ENCODE data around the gene PDE8A. TPM values are rescaled to one million over a fixed set of nuclear protein-coding genes. Genes with fewer than 3 reads are reported as not detected.

PDE8A gene, protein sequence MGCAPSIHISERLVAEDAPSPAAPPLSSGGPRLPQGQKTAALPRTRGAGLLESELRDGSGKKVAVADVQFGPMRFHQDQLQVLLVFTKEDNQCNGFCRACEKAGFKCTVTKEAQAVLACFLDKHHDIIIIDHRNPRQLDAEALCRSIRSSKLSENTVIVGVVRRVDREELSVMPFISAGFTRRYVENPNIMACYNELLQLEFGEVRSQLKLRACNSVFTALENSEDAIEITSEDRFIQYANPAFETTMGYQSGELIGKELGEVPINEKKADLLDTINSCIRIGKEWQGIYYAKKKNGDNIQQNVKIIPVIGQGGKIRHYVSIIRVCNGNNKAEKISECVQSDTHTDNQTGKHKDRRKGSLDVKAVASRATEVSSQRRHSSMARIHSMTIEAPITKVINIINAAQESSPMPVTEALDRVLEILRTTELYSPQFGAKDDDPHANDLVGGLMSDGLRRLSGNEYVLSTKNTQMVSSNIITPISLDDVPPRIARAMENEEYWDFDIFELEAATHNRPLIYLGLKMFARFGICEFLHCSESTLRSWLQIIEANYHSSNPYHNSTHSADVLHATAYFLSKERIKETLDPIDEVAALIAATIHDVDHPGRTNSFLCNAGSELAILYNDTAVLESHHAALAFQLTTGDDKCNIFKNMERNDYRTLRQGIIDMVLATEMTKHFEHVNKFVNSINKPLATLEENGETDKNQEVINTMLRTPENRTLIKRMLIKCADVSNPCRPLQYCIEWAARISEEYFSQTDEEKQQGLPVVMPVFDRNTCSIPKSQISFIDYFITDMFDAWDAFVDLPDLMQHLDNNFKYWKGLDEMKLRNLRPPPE
- 10 to 100 TPM; 16.9 to 17.9 (median 17.8) TPM for total RNA-seq

- DNase-seq, result no peak
- Mint-ChIP-seq H3K9me3 (no peaks in the 10 kb centered on the region), H3K4me1 (ENCODE audit: low read depth) (peaks cover 50% of the 10 kb centered on the region), H3K4me3 (peak within 1 kb of the TSS; percentile 96), H3K27me3 (ENCODE audit: low read depth) (no peaks in the 10 kb centered on the region), H3K36me3 (ENCODE audit: insufficient read depth) (no peaks in the 10 kb centered on the region)
- ATAC-seq, result peak; percentile 17
These were observed at the start of gene PDE8A for GRCh38 chr15:84981711-84982300. Gene PDE8A, plus strand, starts transcription at chr15:84981856. Its CDS starts 307 bp downstream, at chr15:84982163.

DNA sequence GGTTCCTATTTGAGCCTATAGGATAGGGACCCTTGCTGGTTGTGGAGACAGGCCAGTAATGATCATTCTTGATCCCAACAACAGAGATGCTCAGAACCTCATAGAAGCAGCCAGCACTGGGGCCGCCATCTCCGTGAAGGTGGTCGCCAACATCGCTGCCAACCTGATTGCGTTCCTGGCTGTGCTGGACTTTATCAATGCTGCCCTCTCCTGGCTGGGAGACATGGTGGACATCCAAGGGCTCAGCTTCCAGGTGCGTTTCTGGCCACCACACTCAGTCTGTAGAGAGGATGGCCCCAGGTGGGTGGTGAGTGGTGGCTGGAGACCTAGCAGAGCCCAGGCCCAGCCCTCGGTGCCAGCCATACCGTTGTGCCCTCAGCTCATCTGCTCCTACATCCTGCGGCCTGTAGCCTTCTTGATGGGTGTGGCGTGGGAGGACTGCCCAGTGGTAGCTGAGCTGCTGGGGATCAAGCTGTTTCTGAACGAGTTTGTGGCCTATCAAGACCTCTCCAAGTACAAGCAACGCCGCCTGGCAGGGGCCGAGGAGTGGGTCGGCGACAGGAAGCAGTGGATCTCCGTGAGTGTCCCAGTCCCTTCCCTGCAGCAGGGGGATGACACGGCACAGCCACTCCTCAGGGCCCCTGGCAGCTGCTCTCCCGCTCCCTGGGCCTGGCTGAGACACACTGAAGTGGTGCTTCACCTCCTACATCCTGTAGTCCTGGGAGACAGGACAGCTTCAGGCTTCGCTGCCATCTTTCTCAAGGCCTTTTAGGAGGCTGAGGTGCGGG, 46.5 kb upstream of the PDE8A start:
- H3K4me1 Mint-ChIP-seq (ENCODE audit: low read depth), result peaks cover 3% of the 10 kb centered on the region
- DNase-seq (no peak), ATAC-seq (no peak)
- peaks cover 3% of the 10 kb centered on the region for H3K27me3 Mint-ChIP-seq (ENCODE audit: low read depth)
- H3K36me3 Mint-ChIP-seq (ENCODE audit: insufficient read depth), result no peaks in the 10 kb centered on the region
- no peaks in the 10 kb centered on the region for H3K9me3 Mint-ChIP-seq
- no peak overlapping the region for H3K4me3 Mint-ChIP-seq

DNA sequence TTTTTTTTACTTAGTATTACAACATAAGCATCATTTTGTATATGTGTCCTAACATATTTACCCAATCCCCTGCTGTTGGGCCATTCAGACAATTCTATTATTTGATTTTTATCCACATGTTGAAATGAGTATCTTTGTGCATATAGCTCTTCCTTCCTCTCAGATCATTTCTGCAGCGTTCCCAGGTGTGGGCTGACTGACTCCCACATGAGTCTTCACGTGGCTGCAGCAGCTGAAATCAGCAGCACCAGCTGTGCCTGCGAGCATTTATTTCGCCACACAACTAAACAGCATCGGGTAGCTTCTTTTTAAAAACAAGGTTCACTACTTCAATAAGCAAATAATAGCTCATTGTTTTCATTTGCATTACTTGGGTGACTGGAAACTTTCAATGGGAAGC, 44.5 kb upstream of the PDE8A start:
- H3K36me3 Mint-ChIP-seq (ENCODE audit: insufficient read depth), result no peaks in the 10 kb centered on the region
- H3K9me3 Mint-ChIP-seq, result no peaks in the 10 kb centered on the region
- peaks cover 3% of the 10 kb centered on the region for H3K27me3 Mint-ChIP-seq (ENCODE audit: low read depth)
- DNase-seq (no peak), ATAC-seq (no peak)
- H3K4me3 Mint-ChIP-seq, result no peak overlapping the region
- H3K4me1 Mint-ChIP-seq (ENCODE audit: low read depth), result peaks cover 3% of the 10 kb centered on the region

DNA sequence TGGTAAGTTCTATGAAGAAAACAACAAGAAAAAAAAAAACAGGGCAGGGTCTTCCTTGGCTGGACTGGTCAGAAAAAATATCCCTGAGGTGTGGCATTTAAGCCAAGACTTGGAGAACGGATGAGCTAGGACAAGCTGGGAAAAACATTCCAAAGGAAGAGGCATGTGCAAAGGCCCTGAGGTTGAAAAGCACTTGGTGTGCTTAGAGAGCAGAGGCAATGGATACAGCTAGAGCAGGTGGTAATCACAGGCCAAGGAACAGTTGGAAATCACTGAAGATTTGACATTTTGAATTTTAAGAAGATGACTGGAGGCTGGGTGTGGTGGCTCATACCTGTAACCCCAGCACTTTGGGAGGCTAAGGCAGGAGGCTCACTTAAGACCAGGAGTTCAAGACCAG, 42.9 kb upstream of the PDE8A start:
- no peak for ATAC-seq
- no peak overlapping the region for H3K4me3 Mint-ChIP-seq
- no peaks in the 10 kb centered on the region for H3K36me3 Mint-ChIP-seq (ENCODE audit: insufficient read depth)
- no peak for DNase-seq
- peaks cover 3% of the 10 kb centered on the region for H3K4me1 Mint-ChIP-seq (ENCODE audit: low read depth)
- H3K9me3 Mint-ChIP-seq, result no peaks in the 10 kb centered on the region
- peaks cover 3% of the 10 kb centered on the region for H3K27me3 Mint-ChIP-seq (ENCODE audit: low read depth)

DNA sequence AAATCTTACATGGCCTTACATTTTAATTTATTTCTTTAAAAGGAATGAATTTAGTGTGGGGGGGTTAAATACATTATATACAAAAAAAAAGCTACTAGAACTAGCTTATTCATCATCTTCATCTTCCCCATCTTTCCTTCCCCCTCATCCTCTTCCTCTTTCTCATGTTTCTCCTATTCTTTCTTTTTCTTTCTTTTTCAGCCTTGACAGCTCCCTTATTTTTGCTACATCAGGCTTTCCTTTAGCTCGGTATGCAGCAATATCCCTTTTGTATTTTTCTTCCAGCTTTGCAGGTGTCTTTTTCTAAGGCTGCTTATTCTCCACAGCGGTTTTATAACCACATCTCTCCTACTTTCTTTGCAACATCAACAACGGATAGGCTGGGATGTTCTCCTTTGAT, 41.3 kb upstream of the PDE8A start:
- DNase-seq, result no peak
- H3K36me3 Mint-ChIP-seq (ENCODE audit: insufficient read depth), result no peaks in the 10 kb centered on the region
- H3K4me3 Mint-ChIP-seq, result no peak overlapping the region
- H3K4me1 Mint-ChIP-seq (ENCODE audit: low read depth), result peaks cover 3% of the 10 kb centered on the region
- peaks cover 3% of the 10 kb centered on the region for H3K27me3 Mint-ChIP-seq (ENCODE audit: low read depth)
- H3K9me3 Mint-ChIP-seq, result no peaks in the 10 kb centered on the region
- ATAC-seq, result no peak

DNA sequence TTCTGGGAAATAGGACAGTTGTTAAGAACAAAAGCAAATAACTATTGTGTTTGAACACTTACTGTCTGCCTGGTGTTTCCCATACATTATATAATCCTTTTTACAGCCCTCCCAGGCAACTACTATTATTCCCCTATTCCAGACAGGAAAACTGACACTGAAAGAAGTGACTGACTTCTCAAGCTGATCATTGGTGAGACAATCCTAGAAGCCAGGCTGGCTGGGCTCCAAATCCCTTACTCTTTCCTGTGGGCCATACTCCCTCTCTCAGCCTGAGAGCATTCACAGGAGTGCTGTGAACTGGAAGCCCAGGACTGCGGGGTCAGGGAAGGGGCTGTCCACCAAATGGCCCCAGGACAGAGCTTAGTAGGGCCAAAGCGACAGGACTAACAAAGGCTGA, 39.2 kb upstream of the PDE8A start:
- no peaks in the 10 kb centered on the region for H3K27me3 Mint-ChIP-seq (ENCODE audit: low read depth)
- no peaks in the 10 kb centered on the region for H3K36me3 Mint-ChIP-seq (ENCODE audit: insufficient read depth)
- H3K4me3 Mint-ChIP-seq, result no peak overlapping the region
- H3K4me1 Mint-ChIP-seq (ENCODE audit: low read depth), result no peaks in the 10 kb centered on the region
- ATAC-seq (no peak), DNase-seq (no peak)
- H3K9me3 Mint-ChIP-seq, result no peaks in the 10 kb centered on the region

GRCh38 chr15:84944311-84944710, 37.3 kb upstream of the PDE8A start:
- no peak for DNase-seq
- no peak for ATAC-seq
- H3K4me3 Mint-ChIP-seq, result no peak overlapping the region
- no peaks in the 10 kb centered on the region for H3K9me3 Mint-ChIP-seq
- H3K36me3 Mint-ChIP-seq (ENCODE audit: insufficient read depth), result no peaks in the 10 kb centered on the region
- H3K4me1 Mint-ChIP-seq (ENCODE audit: low read depth), result no peaks in the 10 kb centered on the region
- no peaks in the 10 kb centered on the region for H3K27me3 Mint-ChIP-seq (ENCODE audit: low read depth)

- H3K4me3 Mint-ChIP-seq, result no peak overlapping the region
- no peaks in the 10 kb centered on the region for H3K9me3 Mint-ChIP-seq
- ATAC-seq (no peak), DNase-seq (no peak)
- H3K4me1 Mint-ChIP-seq (ENCODE audit: low read depth), result no peaks in the 10 kb centered on the region
- no peaks in the 10 kb centered on the region for H3K36me3 Mint-ChIP-seq (ENCODE audit: insufficient read depth)
- H3K27me3 Mint-ChIP-seq (ENCODE audit: low read depth), result no peaks in the 10 kb centered on the region
These were observed 36.8 kb upstream of the PDE8A start for GRCh38 chr15:84944861-84945260.

GRCh38 chr15:84946772-84947489, 34.7 kb upstream of the PDE8A start:
- Mint-ChIP-seq H3K9me3 (no peaks in the 10 kb centered on the region), H3K4me1 (ENCODE audit: low read depth) (no peaks in the 10 kb centered on the region), H3K36me3 (ENCODE audit: insufficient read depth) (no peaks in the 10 kb centered on the region), H3K27me3 (ENCODE audit: low read depth) (peaks cover 2% of the 10 kb centered on the region), H3K4me3 (no peak overlapping the region)
- no peak for DNase-seq
- no peak for ATAC-seq

GRCh38 chr15:84947947-84948830, 33.5 kb upstream of the PDE8A start:
- no peaks in the 10 kb centered on the region for H3K36me3 Mint-ChIP-seq (ENCODE audit: insufficient read depth)
- H3K4me3 Mint-ChIP-seq, result no peak overlapping the region
- H3K9me3 Mint-ChIP-seq, result no peaks in the 10 kb centered on the region
- DNase-seq (no peak), ATAC-seq (no peak)
- H3K4me1 Mint-ChIP-seq (ENCODE audit: low read depth), result no peaks in the 10 kb centered on the region
- H3K27me3 Mint-ChIP-seq (ENCODE audit: low read depth), result peaks cover 2% of the 10 kb centered on the region

- Mint-ChIP-seq H3K36me3 (ENCODE audit: insufficient read depth) (no peaks in the 10 kb centered on the region), H3K9me3 (no peaks in the 10 kb centered on the region), H3K4me1 (ENCODE audit: low read depth) (no peaks in the 10 kb centered on the region), H3K4me3 (no peak overlapping the region), H3K27me3 (ENCODE audit: low read depth) (peaks cover 2% of the 10 kb centered on the region)
- ATAC-seq (no peak), DNase-seq (no peak)
These were observed 32.6 kb upstream of the PDE8A start for GRCh38 chr15:84949043-84949442.

DNA sequence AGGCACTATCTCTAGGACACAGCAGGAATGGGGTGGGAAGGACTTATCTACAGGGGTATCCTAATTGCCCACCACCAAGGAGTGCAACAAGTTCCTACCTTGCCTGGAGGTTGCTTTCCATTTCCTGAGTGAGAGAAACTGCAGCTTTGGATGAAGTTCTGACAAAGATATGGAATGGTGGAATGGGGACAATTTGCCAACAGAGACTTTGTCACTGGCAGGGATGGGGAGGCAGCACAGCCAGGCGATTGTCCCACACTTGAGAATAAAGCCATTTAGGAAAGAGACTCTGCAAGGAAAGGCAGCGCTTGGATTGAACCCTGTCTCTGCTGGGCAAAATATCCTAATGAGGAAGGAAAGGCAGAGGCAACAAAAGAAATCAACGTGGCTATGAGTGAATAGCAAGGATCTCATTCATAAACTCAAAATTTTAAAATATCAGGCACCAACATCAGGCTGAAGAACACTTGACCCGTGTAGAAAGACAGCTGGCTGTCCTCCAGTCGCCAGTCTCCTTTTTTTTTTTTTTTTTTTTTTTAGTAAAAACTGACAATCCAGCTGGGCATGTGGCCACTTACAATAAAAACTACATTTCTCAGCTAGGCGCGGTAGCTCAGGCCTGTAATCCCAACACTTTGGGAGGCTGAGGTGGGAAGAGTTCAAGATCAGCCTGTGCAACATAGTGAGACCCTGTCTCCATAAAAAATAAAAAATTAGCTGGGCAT, 31.6 kb upstream of the PDE8A start:
- peaks cover 2% of the 10 kb centered on the region for H3K27me3 Mint-ChIP-seq (ENCODE audit: low read depth)

More for the DNA sequence above, 31.6 kb upstream of the PDE8A start:
- DNase-seq, result no peak
- no peak for ATAC-seq
- no peak overlapping the region for H3K4me3 Mint-ChIP-seq
- H3K4me1 Mint-ChIP-seq (ENCODE audit: low read depth), result no peaks in the 10 kb centered on the region
- no peaks in the 10 kb centered on the region for H3K36me3 Mint-ChIP-seq (ENCODE audit: insufficient read depth)
- H3K9me3 Mint-ChIP-seq, result no peaks in the 10 kb centered on the region

Measured in activated T-cell treated with anti-CD3 and anti-CD28 coated beads, Interleukin-2, amount 50 U/mL, for 4 hours (primary cell).